PC-9 (cell line): ENCODE measurements around the gene BAIAP2L1.

ENCODE experiments used
- CTCF ChIP-seq: fragments of 200-600 bp; sonication (generic); conservative IDR thresholded peaks from 2 replicates; pipeline ENCODE4 v1.6.1; 2017; ENCODE audit warnings: mixed run types, antibody characterized with exemption, mild to moderate bottlenecking, moderate library complexity
- EZH2 ChIP-seq: fragments of 200-600 bp; sonication (generic); IDR thresholded peaks from 2 replicates; pipeline ENCODE4 v1.8.0; 2017; ENCODE audit warnings: antibody characterized with exemption, low read depth

DNA sequence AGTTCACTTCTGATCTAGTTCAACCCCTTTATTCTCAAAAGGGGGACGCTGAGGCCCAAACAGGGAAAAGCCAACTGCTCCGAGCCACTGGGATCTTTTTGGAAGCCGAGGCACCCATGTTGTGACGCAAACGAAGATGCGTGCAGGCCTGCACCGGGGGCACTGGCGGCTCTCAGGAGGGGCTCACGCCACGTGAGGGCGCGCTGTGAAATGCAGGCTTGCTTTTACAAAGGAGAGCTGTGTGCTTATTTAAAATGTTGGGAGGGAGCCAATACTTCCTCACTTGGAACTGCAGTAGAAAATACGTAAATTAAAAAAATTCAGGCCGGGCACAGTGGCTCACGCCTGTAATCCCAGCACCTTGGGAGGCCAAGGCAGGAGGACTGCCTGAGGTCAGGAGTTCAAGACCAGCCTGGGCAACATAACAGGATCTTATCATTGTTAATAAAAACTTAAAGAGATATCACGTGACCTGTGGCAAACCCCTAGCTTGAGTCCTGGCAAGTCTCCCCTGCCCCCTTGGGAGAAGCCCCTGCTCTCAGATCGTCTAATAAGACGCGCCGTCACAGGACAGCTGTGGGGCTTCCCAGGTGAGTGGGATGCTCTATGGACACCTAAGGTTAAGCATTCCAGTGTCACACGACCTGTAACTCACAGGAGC lies 103.1 kb downstream of the BAIAP2L1 start:
- TF ChIP-seq CTCF, result no peak
- no peak for TF ChIP-seq EZH2
